ENCODE results near the gene PIRT.

The PIRT gene

DNA sequence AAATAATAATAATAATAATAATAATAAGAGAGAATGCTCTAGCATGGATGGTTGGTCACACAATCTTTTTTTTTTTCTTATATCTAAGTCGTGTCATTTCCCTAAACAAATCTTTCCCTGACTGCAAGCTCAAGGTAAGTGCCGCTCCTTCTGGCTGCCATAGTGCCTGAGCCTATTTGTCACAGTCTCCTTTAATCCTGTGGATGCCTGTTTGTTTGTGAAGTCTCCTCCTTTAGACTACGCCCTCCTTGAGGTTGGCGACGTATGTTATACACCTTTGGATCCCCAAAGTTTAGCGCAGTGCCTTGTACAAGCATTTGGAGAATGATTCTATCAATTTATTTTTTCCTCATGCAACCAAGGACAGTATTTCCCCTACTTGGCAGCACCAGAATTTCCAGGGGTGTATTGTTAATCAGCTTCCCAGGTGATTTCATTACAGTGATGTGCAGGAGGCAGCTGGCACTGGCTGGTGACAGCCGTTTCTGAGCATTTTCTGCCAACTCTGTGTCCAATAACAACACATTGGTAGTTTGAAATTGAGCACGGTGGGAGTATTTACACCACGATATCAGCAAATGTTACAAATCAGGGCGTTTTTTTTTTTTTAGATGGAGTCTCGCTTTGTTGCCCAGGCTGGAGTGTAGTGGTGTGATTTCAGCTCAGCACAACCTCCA lies 60.6 kb downstream of the PIRT start (continued):
- TF ChIP-seq ZNF211 (tag by site-specific recombination; IDR thresholded peaks at IDR 0.05; ENCODE audit: low read depth) (no peak), ZNF639 (tag by site-specific recombination; IDR thresholded peaks at IDR 0.05) (no peak), ZNF623 (tag by site-specific recombination; IDR thresholded peaks at IDR 0.05) (no peak), ZNF16 (tag by site-specific recombination; IDR thresholded peaks at IDR 0.05; ENCODE audit: low read depth) (no peak), REST (tag by site-specific recombination; IDR thresholded peaks at IDR 0.05) (no peak), SALL2 (tag by site-specific recombination; IDR thresholded peaks at IDR 0.05; ENCODE audit: borderline replicate concordance) (no peak)

DNA sequence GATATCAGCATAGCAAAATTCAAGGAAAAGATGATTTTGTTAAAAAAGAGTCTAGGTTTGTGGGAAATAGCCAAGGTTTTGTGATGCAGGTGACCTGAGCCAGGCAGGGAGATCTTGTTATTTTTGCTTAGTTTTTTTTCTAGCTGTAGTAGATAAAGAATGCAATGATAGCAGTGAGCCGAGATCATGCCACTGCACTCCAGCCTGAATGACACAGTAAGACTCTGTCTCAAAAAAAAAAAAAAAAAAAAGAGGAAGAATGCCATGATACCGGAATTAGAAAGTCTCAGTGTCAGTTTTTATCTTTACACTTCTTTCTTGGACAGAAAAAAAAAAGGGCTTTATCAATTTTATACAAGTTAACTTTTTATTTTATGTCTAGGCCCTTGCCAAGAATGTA lies 61.5 kb downstream of the PIRT start:
- ChIA-PET POLR2A (no interaction called here), CTCF (no interaction called here)
- H3K4me3 ChIP-seq (ENCODE audit: low read depth, low read length) = no peak overlapping the region
- no peaks in the 10 kb centered on the region for H3K9me3 ChIP-seq (ENCODE audit: control insufficient read depth, insufficient read depth, low read depth, low read length)
- no peak for TF ChIP-seq SP2 (tag by site-specific recombination; IDR thresholded peaks at IDR 0.05)
- no peak for TF ChIP-seq KLF1 (tag by site-specific recombination; IDR thresholded peaks at IDR 0.05)
- TF ChIP-seq ZBTB8A (tag by site-specific recombination; IDR thresholded peaks at IDR 0.05) = no peak
- TF ChIP-seq ZNF501 (tag by site-specific recombination; IDR thresholded peaks at IDR 0.05) = no peak
- TF ChIP-seq ZNF692 (tag by site-specific recombination; IDR thresholded peaks at IDR 0.05) = no peak
- TF ChIP-seq, protein P1, sequence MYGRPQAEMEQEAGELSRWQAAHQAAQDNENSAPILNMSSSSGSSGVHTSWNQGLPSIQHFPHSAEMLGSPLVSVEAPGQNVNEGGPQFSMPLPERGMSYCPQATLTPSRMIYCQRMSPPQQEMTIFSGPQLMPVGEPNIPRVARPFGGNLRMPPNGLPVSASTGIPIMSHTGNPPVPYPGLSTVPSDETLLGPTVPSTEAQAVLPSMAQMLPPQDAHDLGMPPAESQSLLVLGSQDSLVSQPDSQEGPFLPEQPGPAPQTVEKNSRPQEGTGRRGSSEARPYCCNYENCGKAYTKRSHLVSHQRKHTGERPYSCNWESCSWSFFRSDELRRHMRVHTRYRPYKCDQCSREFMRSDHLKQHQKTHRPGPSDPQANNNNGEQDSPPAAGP (tag by site-specific recombination; IDR thresholded peaks at IDR 0.05) = no peak
- no peak for TF ChIP-seq HOXA7 (CRISPR knock-in tag; IDR thresholded peaks at IDR 0.05; ENCODE audit: borderline replicate concordance)
- TF ChIP-seq, protein P2, sequence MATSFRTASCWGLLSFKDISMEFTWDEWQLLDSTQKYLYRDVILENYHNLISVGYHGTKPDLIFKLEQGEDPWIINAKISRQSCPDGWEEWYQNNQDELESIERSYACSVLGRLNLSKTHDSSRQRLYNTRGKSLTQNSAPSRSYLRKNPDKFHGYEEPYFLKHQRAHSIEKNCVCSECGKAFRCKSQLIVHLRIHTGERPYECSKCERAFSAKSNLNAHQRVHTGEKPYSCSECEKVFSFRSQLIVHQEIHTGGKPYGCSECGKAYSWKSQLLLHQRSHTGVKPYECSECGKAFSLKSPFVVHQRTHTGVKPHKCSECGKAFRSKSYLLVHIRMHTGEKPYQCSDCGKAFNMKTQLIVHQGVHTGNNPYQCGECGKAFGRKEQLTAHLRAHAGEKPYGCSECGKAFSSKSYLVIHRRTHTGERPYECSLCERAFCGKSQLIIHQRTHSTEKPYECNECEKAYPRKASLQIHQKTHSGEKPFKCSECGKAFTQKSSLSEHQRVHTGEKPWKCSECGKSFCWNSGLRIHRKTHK (tag by site-specific recombination; IDR thresholded peaks at IDR 0.05) = no peak
- no peak overlapping the region for H3K27ac ChIP-seq (ENCODE audit: extremely low read depth, low read depth, low read length)
- H3K36me3 ChIP-seq (ENCODE audit: control insufficient read depth in 2 of 2, insufficient read depth in 1 of 2, low read length in 2 of 2) = no peaks in the 10 kb centered on the region
- H3K4me1 ChIP-seq (ENCODE audit: control insufficient read depth, insufficient read depth, low read length) = no peaks in the 10 kb centered on the region
